Gastrocnemius medialis (tissue), 4 donors: Measurements from ENCODE around the gene GRB2. TPM values are rescaled to one million over a fixed set of nuclear protein-coding genes. Genes with fewer than 3 reads are reported as not detected.
"Not testable (repeated sequence)": the region's sequence is repeated elsewhere in the genome, so short reads cannot be mapped to it uniquely, and the experiment has no call there.

Source experiments
- ATAC-seq, 2 donors: fragments of 150-250 bp; one replicate each; pipeline ENCODE4 v1.9.1; 2016
- DNase-seq, 2 donors: peaks; one replicate each; pipeline ENCODE4 v3.0.0-alpha.2; 2019
- H3K27ac ChIP-seq, 4 donors: fragments of 200-600 bp; sonication (generic); 1 replicate in 1 of 4; 2 replicates in 3 of 4; pipeline ENCODE4 v1.5.1; 2016 to 2018; ENCODE audit warnings: mild to moderate bottlenecking in 2 of 4, moderate library complexity in 1 of 4
- H3K27me3 ChIP-seq, 3 donors: fragments of 200-600 bp; sonication (generic) in 2 of 3; 1 replicate in 1 of 3; 2 replicates in 2 of 3; pipeline versions ENCODE4 v1.5.1 to v1.6.0; 2016 to 2019; ENCODE audit warnings: mild to moderate bottlenecking in 1 of 3, moderate library complexity in 1 of 3
- H3K36me3 ChIP-seq, 2 donors: fragments of 200-600 bp; sonication (generic) in 1 of 2; one replicate each; pipeline ENCODE4 v1.5.1; 2017 to 2018
- H3K4me1 ChIP-seq, 2 donors: fragments of 200-600 bp; sonication (generic) in 1 of 2; one replicate each; pipeline ENCODE4 v1.5.1; 2016 to 2017; ENCODE audit warnings: mild to moderate bottlenecking in 2 of 2
- H3K4me3 ChIP-seq, 4 donors: fragments of 200-600 bp; sonication (generic) in 3 of 4; 1 replicate in 1 of 4; 2 replicates in 3 of 4; pipeline ENCODE4 v1.5.1; 2016 to 2019; ENCODE audit warnings: mild to moderate bottlenecking in 2 of 4
- H3K9me3 ChIP-seq, 3 donors: fragments of 200-600 bp; sonication (generic) in 2 of 3; 1 replicate in 1 of 3; 2 replicates in 2 of 3; pipeline ENCODE4 v1.5.1; 2016 to 2019
- POLR2A ChIP-seq, 2 donors: fragments of 450-650 bp; IDR thresholded peaks; one replicate each; pipeline ENCODE4 v1.6.1; 2017; ENCODE audit warnings: antibody characterized with exemption in 2 of 2, mild to moderate bottlenecking in 2 of 2, moderate library complexity in 2 of 2
- in situ Hi-C, 4 donors: fragments of 200-750 bp; cut with MboI; loops; one replicate each; pipeline versions ENCODE4 v1.15.0 to v1.8.0; 2017; ENCODE audit warnings: low sequenced_read_pairs in 4 of 4
- intact Hi-C: fragments of 100-400 bp; cut with DNase I; formaldehyde crosslinking; loops from one replicate; pipeline ENCODE4 v1.15.1; 2023; ENCODE audit warnings: low total_unique reads
- total RNA-seq, 4 donors: library from RNA; depleted of rRNA; stranded (reverse); fragments of >200 nt; gene quantifications; one replicate each; pipeline versions ENCODE4 v1.1.0 to v1.2.3, GENCODE V29; 2016
- TF ChIP-seq, protein P1 (sequence below), 5 experiments: fragments of 450-650 bp in 3 of 5; fragments of 200-600 bp in 2 of 5; sonication (generic) in 2 of 5; IDR thresholded peaks in 4 of 5; conservative IDR thresholded peaks in 1 of 5; 1 replicate in 4 of 5; 2 replicates in 1 of 5; pipeline ENCODE4 v1.5.1; 2016 to 2019; ENCODE audit warnings: antibody characterized with exemption in 5 of 5, mild to moderate bottlenecking in 3 of 5, moderate library complexity in 3 of 5

Gene GRB2
- total RNA-seq, 4 donors from 2014 or later, result 41.7 to 88.5 (median 68.8) TPM

DNA sequence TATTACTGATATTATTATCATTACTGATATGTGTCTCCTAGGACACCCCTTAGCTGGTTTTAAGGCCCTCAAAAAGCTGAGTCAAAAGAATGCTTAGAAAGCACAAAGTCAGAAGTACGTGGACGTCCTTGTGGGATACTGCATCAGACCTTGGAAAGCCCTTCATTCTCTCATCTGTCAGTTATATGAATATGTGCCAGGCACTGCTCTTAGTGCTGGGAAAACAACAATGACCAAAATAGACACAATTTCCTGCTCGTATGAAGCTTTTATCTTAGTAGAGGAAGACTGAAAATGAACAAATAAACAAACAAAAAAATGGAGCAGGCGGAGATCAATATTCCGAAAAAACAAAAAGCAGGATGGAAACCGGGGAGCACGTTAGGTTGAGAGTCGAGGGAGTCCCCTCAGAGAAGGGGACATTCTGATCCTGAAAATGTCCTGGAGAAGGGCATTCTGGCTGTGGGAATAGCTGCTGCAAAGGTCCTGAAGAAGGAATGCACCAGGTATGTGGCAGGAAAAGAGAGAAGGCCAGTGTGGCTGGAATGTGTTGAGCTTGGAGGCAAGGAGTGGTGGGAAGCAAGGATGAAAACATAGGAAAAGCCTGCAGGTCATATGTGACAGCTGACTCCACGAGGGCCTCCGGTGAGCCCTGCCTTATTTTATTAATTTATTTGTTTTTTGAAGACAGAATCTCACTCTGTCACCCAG is 35.4 kb upstream of the GRB2 start:
- ATAC-seq, result no peak

DNA sequence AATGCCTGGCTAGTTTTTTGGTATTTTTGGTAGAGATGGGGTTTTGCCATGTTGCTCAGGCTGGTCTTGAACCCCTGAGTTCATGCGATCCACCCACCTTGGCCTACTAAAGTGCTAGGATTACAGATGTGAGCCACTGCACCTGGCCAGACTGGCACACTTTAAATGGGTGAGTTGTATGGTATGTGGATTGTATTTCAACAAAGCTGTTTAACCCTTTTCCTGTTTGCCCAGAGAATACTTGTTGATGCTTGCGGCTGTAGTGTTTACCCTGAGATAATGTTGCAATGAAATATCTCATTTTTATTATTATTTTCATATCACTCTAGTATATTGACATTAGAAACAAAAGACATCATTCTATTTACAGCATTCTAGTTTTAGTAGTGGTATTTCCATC is 33.8 kb upstream of the GRB2 start:
- Histone ChIP-seq H3K9me3 (no peaks in the 10 kb centered on the region), H3K36me3 (no peaks in the 10 kb centered on the region), H3K4me1 (peaks cover 0 to 3% of the 10 kb centered on the region in 2 donors), H3K27me3 (no peaks in the 10 kb centered on the region), H3K4me3 (no peak overlapping the region), H3K27ac (no peak overlapping the region)
- no peak for TF ChIP-seq POLR2A (IDR thresholded peaks at IDR 0.05)
- TF ChIP-seq, protein P1, sequence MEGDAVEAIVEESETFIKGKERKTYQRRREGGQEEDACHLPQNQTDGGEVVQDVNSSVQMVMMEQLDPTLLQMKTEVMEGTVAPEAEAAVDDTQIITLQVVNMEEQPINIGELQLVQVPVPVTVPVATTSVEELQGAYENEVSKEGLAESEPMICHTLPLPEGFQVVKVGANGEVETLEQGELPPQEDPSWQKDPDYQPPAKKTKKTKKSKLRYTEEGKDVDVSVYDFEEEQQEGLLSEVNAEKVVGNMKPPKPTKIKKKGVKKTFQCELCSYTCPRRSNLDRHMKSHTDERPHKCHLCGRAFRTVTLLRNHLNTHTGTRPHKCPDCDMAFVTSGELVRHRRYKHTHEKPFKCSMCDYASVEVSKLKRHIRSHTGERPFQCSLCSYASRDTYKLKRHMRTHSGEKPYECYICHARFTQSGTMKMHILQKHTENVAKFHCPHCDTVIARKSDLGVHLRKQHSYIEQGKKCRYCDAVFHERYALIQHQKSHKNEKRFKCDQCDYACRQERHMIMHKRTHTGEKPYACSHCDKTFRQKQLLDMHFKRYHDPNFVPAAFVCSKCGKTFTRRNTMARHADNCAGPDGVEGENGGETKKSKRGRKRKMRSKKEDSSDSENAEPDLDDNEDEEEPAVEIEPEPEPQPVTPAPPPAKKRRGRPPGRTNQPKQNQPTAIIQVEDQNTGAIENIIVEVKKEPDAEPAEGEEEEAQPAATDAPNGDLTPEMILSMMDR (IDR thresholded peaks at IDR 0.05 in 4 of 5, conservative IDR thresholded peaks at IDR 0.05 in 1 of 5), result no peak
- intact Hi-C loops (no loop called here), in situ Hi-C loops (loop anchor here in 2 of 4 donors (10.0 to 25.0 kb wide), 2 partner anchors 56 to 148 kb away; partner anchors contain the start of gene MYO15B (in 1 of the 2))
- no peak for DNase-seq
- ATAC-seq, result no peak

More for the DNA sequence above, 35.4 kb upstream of the GRB2 start:
- Histone ChIP-seq H3K4me3 (no peak overlapping the region), H3K9me3 (no peaks in the 10 kb centered on the region), H3K27ac (peak overlapping the region in 2 of 4 donors; percentile 10 to 15), H3K4me1 (peaks cover 0 to 3% of the 10 kb centered on the region in 2 donors), H3K27me3 (no peaks in the 10 kb centered on the region), H3K36me3 (no peaks in the 10 kb centered on the region)
- DNase-seq, result no peak
- TF ChIP-seq POLR2A (IDR thresholded peaks at IDR 0.05), result no peak
- TF ChIP-seq, protein P1 (IDR thresholded peaks at IDR 0.05 in 4 of 5, conservative IDR thresholded peaks at IDR 0.05 in 1 of 5), result no peak
- in situ Hi-C loops, result loop anchor here in 1 of 4 donors (25.0 kb wide), 1 partner anchor 146 kb away; the partner anchor contains the start of gene MYO15B
- intact Hi-C loops, result no loop called here

DNA sequence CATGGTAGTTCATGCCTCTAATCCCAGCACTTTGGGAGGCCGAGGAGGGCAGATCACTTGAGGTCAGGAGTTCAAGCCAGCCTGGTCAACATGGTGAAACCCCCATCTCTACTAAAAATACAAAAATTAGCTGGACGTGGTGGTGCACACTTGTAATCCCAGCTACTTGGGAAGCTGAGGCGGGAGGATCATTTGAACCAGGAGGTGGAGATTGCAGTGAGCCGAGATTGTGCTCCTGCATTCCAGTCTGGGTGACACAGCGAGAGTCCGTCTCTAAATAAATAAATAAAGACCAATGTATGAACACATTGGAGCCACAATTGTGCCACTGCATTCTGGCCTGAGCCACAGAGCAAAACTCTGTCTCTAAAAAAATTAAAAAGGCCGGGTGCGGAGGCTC is 31.9 kb upstream of the GRB2 start:
- intact Hi-C loops, H3K27me3 ChIP-seq: not testable (repeated sequence)
- in situ Hi-C loops, result loop anchor here in 2 of 4 donors (10.0 to 25.0 kb wide), 2 partner anchors 57 to 150 kb away; partner anchors contain the start of gene MYO15B (in 1 of the 2)

DNA sequence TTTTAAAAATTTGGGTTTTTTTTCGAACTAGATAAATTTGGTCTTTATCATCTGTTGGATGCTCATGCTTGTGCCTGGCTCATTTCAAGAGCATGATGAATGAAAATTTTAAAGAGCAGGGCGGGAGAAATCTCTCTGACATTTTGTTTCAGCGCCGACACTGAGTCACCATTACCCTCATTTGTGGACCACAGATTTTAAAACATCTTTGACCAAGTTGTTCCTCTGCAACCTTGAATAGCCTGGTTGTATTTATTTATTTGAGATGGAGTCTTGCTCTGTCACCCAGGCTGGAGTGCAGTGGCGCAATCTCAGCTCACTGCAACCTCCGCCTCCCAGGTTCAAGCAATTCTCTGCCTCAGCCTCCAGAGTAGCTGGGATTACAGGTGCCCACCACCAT is 29.0 kb upstream of the GRB2 start:
- ATAC-seq, H3K27ac ChIP-seq, H3K4me3 ChIP-seq, intact Hi-C loops, H3K9me3 ChIP-seq, H3K36me3 ChIP-seq, H3K27me3 ChIP-seq, DNase-seq, H3K4me1 ChIP-seq: not testable (repeated sequence)
- in situ Hi-C loops, result loop anchor here in 2 of 4 donors (10.0 to 25.0 kb wide), 2 partner anchors 60 to 153 kb away; partner anchors contain the start of gene MYO15B (in 1 of the 2)

More for the DNA sequence above, 31.9 kb upstream of the GRB2 start:
- H3K9me3 ChIP-seq, H3K27ac ChIP-seq, H3K36me3 ChIP-seq, DNase-seq, ATAC-seq, H3K4me3 ChIP-seq, H3K4me1 ChIP-seq: not testable (repeated sequence)

DNA sequence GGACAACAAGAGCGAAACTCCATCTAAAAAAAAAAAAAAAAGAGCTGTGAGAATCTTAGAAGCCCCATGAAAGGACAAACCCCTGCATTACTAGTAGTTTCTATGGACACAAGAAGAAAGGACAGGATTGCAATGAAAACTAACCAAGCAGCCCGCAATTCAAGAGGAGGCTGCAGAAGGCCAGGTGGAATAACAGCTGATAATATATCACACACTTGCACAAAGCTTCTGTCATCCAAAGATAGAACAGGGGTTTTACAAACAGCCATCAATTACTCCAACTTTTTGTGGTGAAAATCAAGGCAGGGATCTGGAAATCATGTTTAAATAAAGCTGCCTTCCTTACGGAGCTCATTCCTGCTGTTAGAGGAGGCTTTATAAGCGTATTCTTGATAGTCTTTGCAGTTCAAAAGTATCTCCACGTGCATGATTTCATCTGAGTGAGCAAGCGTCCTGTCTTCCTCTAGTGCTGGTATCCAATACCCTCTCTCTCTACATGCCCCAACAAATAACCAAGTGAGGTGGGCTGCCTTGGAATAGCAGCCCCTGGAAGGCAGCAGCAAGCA is 27.8 kb upstream of the GRB2 start:
- intact Hi-C loops, result no loop called here
- ATAC-seq (no peak), DNase-seq (no peak)
- Histone ChIP-seq H3K27ac (no peak overlapping the region), H3K36me3 (no peaks in the 10 kb centered on the region), H3K4me1 (peaks cover 7 to 13% of the 10 kb centered on the region in 2 donors), H3K27me3 (no peaks in the 10 kb centered on the region), H3K9me3 (no peaks in the 10 kb centered on the region), H3K4me3 (no peak overlapping the region)
- in situ Hi-C loops, result loop anchor here in 2 of 4 donors (10.0 to 25.0 kb wide), 2 partner anchors 62 to 154 kb away; partner anchors contain the start of gene MYO15B (in 1 of the 2)
- TF ChIP-seq POLR2A (IDR thresholded peaks at IDR 0.05), result no peak
- TF ChIP-seq, protein P1 (IDR thresholded peaks at IDR 0.05 in 4 of 5, conservative IDR thresholded peaks at IDR 0.05 in 1 of 5), result no peak
